GM19328 (cell line): Measurements from ENCODE around the gene MYH9.
"Not testable (repeated sequence)": the region's sequence is repeated elsewhere in the genome, so short reads cannot be mapped to it uniquely, and the experiment has no call there.

Source experiments
- ATAC-seq: cut with Tn5 transposase; IDR thresholded peaks from one replicate; pipeline ENCODE4 v1.9.1; 2021; ENCODE audit warnings: mild to moderate bottlenecking, moderate library complexity; ENCODE audit not compliant: unreplicated experiment

Gene MYH9

DNA sequence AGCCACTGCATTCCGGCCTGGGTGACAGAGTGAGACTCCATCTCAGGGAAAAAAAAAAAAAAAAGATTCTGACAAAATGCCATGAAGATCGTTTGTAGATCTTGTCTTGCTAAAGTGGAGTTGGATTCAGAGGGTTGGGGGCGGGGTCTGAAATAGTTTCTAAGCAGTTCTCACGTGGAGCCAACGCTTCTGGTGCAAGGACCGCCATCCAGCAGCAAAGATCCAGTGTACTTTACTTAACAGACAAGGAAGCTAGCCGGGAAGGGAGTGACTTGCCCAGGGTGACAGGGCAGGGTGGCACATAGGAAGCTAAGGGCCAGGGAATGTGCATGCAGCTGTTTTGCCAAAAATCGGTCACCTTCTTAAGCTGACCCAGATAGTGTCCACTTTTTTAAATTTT, 107.4 kb downstream of the MYH9 start:
- no peak for ATAC-seq

DNA sequence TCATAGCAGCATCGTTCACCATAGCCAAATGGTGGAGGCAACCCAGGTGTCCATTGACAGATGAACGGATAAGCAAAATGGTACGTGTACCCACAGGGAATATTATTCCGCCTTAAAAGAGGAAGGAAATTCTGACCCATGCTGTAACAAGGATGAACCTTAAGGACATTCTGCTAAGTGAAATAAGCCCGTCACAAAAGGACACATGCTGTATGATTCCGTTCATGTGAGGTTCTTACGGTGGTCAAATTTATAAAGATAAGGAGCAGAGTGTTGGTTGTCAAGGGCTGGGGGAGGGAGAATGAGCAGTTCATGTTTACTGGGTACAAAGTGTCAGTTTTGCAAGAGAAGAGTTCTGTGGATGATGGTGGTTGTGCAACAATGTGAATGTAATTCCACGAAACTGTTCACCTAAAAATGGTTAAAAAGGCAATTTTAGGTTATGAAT, 108.5 kb downstream of the MYH9 start:
- no peak for ATAC-seq

DNA sequence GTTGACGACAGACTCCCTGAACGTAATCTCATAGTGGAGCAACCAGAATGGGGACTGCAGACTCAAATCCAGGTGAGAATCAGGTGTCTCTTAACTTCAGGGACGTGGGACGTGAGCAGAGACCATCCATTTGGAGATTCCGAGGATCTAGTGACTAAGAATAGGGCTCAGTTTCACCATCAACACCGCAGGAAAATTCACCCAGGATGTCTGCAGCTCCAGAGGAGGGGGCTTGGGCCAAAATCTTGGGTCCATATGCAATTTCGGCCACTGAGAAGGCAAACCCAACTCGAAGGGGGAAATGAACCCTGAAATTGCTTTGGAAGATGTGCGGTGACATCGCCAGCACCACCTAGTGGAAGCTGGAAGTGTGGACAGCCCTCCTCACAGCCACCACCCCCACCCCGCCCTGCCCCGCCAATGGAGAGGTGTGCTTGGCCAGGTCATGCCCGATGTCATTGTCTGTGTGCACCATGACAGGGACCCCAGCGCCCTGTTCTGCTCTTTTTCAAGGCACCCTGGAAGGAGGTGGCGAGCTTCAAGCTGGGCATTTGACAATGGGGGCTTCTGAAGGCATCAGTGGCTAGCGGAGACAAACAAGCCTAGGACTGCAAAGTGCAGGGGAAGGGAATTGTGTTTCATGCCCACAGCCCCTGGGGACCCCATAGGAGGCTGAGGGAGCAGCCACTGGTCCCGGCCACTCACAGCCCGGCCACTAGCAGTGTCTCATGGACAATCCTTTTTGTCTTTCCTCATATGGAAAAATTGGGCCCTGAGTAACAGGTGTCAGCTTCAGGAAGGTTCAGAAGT, 110.1 kb downstream of the MYH9 start:
- no peak for ATAC-seq

DNA sequence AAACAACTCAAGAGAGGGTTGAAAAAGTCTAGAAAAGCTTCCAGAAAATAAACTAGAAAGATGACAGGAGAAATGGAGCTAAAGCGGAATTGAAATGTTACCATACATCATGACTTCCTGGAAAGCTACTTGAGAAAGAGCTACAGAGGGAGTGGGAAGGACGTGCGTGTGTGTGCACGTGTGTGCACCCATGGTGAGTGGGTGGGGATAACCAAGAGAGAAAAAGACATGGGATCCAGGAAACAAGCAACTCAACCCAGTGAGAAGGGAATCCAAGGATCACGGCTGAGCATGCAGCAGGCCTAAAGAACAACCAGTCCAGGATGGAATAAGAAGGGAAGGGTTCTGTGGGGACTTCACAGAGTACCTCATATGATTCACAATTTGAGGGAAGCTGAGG, 113.2 kb downstream of the MYH9 start:
- no peak for ATAC-seq

DNA sequence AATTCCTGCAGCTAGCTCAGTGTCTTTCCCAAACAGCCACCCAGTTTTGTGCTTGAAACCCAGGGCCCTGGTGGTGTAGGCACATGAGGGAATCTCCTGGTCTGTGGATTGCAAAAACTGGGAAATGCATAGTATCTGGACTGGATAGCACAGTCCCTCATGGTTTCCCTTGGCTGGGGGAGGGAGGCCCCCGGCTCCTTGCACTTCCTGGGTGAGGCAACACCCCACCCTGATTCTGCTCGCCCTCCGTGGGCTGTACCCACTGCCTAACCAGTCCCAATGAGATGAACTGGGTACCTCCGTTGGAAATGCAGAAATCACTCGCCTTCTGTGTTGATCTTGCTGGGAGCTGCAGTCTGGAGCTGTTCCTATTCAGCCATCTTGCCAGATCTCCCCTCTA, 115.8 kb downstream of the MYH9 start:
- ATAC-seq, result not testable (repeated sequence)

DNA sequence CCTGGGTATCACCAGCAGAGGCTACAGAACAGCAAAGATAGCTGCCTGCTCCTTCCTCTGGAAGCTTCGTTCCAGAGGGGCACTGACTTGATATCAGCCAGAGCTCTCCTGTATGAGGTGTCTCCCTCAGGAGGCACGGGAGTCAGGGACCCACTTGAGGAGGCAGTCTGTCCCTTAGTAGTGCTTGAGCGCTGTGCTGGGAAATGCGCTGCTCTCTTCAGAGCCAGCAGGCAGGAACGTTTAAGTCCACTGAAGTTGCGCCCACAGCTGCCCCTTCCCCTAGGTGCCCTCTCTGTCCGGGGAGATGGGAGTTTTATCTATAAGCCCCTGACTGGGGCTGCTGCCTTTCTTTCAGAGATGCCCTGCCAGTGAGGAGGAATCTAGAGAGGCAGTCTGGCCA, 116.5 kb downstream of the MYH9 start:
- ATAC-seq, result not testable (repeated sequence)

DNA sequence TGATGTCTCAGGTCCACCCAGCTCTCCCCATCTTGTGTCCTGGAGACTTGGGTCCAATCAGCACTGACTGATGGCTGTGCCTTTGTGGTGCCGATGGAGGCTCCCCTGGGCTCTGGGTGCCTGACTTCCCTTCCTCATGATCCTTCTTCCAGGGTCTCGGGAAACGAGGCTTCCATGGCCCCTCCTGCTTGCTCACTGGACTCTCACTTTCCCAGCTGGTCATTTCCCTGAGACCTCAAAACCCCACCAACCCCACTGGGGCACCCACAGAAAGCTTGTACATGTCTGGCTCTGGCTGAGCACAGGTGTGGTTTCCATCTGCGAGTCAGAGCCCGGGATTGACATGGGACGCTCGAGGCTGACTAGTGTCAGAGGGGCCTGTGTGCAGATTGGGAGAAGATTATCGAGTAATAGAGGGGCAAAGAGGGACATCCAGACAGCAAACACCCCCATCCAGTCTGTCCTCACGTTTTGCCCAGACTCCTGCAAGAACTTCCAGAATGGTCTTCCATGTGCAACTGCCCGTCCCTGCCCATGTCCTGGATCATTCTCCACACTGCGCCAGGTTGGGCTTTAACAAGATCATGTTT, 119.8 kb downstream of the MYH9 start:
- ATAC-seq, result no peak

DNA sequence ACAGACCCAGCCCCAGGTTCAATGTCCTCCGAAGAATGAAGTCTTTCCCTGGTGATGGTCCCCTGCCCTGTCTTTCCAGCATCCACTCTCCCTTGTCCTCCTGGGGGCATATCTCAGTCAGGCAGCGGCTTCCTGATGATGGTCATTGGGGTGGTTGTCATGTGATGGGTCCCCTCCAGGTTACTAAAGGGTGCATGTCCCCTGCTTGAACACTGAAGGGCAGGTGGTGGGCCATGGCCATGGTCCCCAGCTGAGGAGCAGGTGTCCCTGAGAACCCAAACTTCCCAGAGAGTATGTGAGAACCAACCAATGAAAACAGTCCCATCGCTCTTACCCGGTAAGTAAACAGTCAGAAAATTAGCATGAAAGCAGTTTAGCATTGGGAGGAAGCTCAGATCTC, 120.7 kb downstream of the MYH9 start:
- ATAC-seq, result no peak

DNA sequence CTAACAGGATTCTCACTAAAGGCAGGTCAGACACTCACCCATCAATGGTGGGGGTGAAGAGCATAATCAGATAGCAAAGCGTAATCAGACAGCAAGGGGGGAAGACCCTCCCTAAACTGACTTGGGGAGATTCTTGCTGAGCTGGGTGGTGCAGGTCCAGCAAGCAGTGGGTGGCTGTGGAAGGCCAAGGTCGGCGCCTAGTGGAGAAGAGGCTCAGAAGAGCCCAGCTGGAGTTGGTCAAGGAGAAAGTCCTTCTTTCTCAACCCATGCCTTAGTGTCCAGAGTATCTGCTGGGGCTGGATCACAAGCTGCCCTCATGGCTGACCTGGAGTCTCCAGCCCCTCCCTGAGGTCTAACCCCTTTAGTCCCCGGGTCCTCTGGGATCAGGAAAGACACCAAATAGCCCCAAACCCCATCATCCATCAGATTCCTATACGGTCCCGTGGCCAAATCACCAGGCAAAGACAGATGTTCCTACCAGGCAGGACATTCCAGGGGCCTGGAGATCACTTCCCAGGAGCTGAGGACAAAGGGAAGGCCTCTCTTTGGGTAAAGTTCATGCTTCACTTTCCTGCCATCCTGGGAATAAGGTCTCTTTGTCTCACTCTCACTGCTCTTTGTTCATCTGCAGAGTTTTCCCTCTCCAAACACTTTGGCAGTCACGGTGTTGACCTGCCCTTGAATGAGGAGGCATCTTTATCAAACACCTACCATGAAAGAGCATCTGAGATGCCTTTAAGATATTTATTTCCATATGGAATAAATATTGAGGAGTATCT, 123.7 kb downstream of the MYH9 start:
- ATAC-seq, result not testable (repeated sequence)

DNA sequence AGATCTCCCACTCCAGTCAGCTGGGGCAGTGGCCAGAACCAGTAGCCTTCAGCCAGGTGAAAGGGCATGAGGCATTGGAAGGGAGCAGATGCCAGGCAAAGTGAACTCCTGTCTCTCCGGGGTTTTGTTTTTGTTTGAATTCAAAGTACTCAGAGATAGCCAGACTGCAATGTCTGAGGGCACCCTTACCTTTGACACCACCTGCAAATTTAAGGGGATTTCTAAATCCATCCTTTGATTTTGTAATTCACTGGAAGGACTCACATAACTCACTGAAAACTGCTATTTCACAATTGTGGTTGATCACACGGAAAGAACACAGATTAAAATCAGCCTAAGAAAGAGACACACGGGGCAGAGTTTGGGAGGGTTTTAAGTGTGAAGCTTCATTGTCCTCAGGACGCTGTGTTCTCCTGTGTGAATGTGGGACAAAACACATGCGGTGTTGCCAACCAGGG, 124.5 kb downstream of the MYH9 start:
- not testable (repeated sequence) for ATAC-seq

DNA sequence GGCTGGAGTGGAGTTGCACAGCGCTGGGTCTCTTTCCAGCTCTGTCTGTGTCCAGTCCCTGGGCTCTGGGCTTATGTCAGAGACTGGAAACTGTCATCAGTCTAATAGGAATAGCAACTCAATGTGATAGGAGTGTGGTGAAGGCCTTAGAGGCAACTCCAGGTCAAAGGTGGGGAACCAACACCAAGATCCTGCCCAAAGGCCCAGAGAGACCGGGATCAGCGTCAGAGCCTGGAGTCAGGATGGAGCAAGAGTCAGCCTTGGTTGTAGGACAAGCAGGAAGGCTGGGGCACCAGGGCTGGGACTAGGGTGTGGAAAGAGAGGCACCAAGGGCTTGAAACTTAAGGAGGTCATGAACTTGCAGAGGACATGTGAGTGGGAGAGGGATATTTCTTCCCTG, 125.5 kb downstream of the MYH9 start:
- not testable (repeated sequence) for ATAC-seq

DNA sequence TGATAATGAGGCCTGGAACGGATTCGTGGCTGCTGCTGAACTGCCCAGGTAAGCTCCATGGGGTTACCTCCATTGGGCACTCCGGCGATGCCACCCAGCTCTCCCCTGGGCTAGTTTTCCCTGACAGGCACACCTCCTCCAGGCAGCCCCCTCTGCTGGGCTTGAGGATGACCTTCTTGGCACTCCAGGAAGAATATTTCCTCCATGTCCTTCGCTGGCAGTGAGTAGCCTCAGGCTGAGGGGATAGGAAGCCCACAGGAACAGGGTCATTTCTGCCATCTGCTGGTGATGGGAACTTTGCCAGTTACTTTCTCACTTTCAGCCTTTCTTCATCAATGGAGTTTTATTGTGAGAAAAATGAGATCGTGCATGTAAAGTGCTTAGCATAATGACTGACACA, 126.1 kb downstream of the MYH9 start:
- ATAC-seq, result not testable (repeated sequence)

DNA sequence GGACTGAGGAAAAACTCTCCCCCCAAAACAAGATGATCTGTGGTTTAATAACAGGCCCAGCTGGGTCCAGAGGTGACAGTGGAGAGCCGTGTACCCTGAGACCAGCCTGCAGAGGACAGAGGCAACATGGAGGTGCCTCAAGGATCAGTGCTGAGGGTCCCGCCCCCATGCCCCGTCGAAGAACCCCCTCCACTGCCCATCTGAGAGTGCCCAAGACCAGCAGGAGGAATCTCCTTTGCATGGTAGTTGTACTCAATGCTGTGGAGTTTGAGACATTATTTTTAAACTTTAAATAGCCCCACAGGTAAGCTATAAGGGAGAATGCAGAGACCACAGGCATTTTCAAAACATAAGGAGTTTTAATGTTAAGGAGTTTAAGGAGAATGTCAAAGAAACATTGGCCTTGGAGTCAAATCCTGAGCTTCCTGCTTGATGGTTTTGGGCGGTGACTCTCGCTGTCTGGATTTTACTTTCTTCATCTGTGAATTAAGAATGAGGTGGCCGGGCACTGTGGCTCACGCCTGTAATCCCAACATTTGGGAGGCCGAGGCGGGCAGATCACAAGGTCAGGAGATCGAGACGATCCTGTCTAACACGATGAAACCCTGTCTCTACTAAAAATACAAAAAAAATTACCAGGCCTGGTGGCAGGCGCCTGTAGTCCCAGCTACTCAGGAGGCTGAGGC, 128.0 kb downstream of the MYH9 start:
- ATAC-seq, result no peak

DNA sequence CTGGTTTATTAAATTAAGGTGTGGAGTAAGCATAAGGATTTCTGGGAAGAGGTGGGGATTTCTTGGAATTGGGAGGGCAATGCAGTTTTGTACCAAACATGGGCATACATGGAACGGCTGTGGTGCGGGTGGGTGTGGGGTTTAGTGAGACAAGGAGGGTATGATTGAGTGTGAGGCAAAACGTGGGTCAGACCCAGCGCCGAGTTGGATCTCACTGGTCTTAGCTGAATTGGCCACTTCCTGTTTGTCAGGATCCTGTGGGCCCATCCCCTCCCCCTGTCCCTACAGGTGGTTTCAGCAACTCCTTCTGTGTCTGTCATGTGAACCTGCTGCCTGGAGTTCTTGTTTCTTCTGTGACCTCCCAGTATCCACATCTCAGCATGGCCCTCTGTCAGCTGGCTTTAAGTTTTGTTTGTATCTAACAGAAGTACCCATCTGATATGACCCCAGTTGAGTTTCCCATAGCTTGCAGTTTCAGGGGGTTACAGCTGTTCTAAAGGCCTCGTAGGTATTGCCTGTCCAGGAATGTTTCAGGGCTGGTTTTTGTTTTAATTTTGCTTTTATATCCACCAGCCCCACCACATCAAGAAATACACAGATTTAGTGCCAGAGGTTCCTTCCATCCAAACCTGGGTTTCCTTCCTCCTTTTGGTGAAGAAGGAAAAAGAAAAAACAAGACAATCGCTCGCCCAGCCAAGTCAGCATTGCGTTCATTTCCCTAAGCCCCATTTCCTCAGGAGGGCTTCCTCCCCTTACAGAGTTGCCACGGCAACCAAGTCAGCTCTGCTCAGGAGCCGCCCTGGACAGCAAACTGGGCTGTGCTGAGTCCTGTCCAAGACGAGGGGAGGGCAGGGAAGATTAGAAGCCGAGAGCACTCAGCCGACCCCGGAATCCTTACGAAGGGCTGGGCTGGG, 128.8 kb downstream of the MYH9 start:
- no peak for ATAC-seq

DNA sequence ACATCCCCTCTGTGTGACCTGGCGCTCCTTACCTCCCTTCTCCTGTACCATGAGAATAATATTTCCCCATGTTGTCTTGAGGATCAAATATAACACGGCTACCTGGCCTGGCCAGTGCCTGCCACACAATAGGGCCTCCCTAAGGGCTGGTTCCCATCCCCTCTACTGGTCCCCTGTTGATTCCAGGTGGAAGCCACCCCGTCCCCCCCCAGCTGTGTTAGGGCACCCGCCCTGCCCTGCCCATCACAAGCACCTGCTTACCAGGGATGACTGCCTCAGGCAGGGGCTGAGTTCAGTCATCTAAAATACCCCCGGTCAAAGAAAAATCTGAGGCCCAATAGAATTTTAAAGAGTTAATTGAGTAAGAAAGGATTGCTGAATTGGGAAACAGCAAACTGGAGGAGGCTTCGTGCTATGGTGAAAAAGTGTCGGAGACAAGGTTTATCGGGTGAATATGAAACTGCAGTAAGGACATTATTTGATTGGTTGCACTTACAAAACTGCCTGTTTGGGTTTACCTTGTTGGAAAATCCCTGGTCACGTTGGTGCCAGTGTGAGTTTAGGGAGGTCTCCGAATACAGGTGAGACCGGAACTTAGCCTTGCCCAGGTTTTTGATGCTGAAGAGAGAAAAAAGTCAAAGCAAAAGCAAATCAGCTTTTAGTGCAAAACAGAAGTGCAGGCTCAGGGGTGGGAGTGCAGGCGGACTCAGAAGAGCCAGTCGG, 129.7 kb downstream of the MYH9 start:
- no peak for ATAC-seq

DNA sequence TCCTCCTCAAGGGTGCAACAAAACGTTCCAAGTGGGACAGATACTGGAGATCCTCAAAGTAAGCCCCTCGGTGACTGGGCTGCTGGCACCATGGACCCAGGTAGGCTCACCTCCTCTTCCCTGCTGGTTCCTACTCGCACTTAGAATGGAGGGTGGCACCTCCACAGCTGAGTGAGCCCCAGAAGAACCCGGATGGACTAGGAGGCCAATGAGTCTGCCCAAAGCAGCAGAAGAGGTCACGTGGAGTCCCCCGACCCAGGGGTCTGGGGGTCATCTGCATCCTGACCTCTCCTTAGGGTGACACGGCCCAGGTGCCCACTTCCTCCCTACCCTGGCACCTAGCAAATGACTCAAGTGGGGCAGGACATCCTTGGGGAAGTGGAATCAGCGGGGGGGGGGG, 130.5 kb downstream of the MYH9 start:
- no peak for ATAC-seq

DNA sequence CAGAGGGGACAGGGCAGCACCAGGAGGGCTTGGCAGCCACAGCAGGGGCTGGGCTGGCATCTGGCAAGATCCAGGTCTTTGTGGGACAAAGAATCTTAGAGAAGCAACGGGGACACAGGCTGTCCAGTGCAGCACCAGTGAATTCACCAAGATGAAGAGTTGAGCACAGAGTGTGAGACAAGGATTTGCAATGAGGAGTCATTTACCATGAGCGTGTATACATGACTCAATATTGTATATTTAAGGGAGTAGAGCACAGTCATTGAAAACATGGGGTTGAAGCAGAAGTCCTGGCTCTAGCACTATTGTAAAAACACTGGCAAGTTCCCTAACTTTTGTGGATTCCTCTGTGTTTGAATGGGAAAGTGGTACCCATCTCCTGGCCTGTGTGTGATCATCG, 131.3 kb downstream of the MYH9 start:
- ATAC-seq, result no peak

DNA sequence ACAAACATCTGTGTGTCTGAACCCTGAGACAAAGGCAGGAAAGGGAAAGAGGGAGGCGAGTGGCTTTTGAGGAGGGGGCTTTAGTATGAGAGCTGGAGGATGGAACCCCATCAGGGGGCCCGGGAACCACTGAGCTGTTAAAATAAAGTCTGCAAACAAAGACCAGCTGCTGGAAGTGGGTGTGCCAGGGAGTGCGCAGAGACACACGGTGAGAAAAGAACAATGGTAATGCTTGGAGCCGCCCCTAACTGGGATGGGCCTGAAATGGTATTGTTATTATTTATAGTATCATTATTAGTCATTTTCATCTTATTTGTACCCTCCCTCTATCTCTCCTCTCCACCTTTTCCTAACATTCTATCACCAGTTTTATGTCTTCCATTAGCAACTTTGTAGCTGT, 132.2 kb downstream of the MYH9 start:
- not testable (repeated sequence) for ATAC-seq
